ENCODE results near the gene SLC16A12.
"Not testable (repeated sequence)": the region's sequence is repeated elsewhere in the genome, so short reads cannot be mapped to it uniquely, and the experiment has no call there.

Gene SLC16A12

DNA sequence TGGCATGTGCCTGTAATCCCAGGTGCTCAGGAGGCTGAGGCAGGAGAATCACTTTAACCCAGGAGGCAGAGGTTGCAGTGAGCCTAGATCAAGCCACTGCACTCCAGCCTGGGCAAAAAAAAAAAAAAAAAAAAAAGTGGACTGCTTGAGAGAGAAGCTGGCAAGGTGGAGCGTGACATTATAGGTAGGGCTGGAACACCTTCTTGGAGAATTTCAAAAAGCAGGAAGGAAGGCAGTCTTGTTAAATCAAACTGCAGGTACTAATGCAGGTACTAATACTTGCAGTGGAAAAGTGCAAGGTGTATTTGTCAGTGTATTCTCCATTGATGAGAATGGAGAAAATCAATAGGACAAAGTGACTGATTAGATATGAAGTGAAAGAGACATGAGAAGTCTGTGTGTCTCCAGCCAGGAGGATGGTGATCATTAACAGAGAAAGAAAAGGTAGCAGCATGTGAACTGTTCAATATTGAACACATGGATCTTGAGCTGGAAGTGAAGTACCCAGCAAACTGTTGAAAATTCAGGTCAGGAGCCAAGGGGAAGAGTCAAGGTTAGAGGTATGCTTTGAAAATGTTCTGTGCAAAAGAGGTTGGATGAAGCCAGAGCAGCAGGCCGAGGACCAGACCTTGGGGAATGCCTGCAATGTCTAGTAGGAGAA is 12.6 kb upstream of the SLC16A12 start:
- DNase-seq = no peak

DNA sequence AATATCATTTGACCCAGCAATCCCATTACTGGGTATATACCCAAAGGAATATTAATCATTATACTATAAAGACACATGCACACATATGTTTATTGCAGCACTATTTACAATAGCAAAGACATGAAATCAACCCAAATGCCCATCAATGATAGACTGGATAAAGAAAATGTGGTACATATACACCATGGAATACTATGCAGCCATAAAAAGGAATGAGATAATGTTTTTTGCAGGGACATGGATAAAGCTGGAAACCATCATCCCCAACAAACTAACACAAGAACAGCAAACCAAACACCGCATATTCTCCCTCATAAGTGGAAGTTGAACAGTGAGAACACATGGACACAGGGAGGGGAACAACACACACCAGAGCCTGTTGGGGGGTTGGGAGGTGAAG is 11.3 kb upstream of the SLC16A12 start:
- not testable (repeated sequence) for DNase-seq

DNA sequence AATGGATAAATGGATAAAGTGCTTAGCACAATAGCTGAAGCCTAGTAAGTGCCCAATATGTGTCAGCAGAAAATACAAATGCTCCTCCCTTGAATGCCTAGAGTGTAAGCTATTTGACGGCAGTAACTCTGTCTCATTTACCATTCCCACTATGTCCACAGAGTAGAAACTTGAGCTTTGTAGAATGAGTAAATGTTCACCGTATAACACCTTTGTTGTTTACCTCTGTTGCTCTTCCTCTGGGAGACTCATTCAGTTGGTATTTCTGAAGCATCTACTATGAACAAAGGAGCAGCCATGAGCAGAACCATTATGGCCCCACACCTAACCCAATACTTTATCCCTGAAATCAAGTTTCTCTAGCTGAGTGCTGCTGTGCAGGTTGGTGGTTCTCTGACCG is 8.4 kb upstream of the SLC16A12 start:
- DNase-seq = no peak

DNA sequence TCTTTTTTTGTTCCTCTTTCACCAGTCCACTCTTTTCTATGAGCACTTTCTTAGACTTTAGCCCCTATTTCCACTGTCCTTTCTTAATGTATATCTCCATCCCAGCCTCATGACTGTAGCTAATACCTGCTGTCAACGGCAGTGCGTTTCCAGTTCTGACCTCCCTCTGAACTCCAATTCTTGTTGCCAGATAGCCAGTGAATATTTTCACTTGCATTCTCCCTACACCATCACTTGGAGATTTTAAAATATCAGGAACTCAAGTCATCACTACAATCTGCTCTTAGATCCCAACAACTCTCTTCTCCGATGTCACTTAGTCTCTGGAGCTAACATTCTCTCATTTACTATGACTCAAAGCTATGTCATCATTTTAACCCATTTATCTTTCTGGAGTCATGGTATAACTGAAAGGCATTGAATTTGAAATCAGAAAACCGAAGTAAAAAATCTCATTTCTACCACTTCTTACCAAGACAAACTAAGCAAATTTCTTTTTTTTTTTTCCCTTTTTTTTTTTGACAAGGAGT is 5.1 kb upstream of the SLC16A12 start:
- peak in 1 of 3 donors; percentile 9 for DNase-seq

DNA sequence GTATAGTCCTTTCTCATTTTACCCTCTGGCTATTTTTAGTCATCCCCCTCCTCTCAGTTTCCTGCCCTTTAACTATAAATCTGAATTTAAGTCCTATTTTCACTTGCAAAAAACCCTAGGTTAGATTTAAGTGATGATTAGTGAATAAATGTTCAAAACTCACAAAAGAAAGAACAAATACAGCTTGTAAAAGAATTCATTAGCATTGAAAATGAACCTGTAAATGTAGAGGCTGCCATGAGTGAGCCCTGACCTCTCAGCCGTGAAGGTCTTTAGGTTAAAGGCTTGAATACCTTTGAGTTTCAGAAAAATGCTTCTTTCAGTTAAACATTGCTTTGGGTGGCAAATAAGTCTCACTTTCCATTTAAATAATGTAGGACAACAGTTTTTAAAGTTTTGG is 2.0 kb upstream of the SLC16A12 start:
- no peak for DNase-seq

DNA sequence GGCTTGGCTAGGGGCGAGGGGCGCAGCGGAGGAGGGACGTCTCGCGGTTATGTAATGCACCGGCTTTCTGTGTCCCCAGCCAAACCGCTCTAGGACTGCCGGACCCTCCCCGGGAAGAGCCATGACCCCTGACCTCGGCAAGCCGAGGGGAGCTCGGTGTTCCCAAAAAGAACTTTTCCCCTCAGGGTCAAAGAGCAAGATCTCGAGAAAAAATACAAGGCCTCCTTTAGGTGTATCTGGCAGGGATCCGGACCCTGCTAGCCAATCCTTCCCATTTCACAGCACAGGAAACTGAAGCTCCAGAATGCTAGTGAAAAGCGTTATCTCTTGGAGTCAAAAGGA is 590 bp upstream of the SLC16A12 start:
- DNase-seq = no peak

DNA sequence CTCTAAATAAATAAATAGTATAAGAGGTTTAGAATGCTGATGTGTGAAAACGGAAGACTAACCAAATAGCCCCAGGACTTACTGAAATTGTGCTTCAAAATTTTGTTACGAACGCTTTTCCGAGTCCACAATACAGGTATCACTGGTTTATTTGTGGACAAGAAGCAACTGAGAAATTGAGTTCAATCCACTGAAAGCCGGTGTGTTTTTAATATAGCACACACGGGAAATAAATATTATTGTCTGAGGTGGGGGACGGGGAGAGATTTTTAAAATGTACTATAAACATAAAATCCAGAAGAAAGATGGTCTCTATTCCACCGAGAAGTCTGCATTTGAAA is 598 bp downstream of the SLC16A12 start:
- DNase-seq = no peak

DNA sequence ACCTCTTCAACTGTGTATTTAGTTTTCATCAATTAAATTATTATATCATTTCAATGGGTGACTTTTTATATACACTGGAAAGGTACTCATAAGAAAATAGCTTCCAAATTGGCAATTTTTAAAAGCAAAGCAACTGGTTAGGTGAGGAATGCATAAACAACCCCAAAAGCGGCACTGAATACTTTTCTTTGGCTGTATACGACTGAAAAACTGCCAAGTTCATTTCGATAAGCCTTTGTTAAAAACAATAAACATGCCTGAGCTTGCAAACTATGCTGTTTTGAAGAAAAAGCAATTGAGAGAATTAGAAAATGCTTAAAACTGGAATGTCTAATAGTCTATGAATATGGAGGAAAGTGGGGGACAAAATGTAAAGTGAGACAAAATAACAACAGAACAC is 2.9 kb downstream of the SLC16A12 start:
- no peak for DNase-seq

DNA sequence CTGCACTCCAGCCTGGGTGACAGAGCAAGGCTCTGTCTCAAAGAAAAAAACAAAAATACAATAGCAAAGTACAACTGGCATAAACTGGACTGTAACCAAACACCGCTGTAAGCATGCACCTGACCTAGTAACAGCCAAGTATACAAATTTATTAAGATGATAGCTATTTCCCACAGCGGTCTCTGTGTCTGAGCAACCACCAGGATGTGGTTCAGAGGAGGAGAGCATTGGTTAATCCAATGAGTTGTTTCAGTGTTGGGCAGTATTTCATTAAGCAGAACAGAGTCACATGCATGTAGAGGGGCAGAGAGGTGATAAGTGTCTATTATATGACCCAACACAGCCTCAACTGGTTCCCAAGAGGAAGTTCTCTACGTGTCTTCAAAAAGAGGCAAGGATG is 4.0 kb downstream of the SLC16A12 start:
- DNase-seq = no peak

DNA sequence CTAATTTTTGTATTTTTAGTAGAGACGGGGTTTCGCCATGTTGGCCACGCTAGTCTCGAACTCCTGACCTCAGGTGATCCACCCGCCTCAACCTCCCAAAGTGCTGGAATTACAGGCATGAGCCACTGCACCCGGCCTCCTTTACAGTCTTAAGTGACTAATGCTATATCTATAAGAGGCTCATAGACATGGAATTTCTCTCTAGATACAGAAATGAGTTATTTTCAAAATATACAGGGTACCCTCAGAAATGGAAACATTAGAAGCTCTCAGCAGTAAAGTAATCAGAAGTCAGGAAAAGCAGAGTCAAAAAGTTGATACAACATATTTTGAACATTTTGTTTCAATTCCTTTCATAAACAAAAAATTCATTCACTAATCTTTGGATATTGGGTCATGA is 5.7 kb downstream of the SLC16A12 start:
- DNase-seq = not testable (repeated sequence)

DNA sequence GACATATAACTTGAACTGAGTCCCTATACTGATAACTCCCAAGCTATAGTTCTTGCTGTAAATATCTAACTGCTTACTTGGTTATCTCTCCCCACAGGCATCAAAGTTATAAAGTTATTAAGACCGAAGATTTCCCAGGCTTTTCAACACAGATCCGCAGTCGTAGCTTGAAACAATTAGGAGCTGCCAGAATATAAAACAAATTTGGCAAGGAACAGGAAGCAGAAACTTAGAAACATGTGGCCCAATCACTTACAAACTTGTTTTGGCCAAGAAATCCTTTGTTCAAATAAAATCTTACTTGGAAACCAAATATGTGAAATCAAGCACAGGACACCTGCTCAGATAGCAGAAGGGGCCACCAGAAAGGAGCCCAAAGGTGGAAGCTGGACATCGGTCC is 9.0 kb downstream of the SLC16A12 start:
- DNase-seq = no peak

DNA sequence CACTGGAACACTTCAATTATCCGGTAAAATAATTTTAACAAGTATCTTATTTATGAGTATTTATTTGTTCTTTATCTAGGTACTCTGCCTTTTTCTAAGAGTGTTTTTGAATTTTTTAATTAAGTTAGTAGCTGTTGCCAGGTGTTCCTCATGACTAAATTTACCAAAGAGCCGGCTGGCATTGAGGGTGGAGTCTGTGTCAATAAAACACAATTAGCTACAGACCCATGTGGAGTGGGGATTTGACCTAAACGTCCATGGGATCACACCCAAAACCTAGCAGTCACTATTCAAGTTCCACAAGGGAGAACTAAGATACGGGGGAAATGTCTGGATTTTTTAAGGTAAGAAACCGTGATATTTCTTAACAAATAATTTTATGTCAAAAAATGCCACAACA is 9.8 kb downstream of the SLC16A12 start:
- DNase-seq = peak in 1 of 3 donors; percentile 10

DNA sequence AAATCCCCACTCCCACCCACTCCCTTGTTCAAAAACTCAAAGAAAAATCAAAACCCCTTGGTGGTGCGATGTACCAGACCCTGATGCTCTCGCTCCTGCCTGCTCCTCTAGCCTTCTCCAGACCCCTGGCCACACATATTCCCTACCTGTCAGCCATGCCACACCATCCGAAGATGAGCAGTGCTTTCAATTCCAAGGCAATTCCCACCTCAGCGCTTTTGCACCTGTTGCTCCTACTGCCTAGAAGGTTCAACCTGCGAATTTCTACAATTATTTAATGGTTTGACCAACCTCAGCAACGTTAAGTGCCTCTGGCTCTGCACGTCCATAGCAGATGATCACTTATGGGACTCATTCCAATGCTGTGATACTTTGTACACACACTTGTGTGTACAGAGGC is 11.1 kb downstream of the SLC16A12 start:
- peak in 1 of 3 donors; percentile 16 for DNase-seq

DNA sequence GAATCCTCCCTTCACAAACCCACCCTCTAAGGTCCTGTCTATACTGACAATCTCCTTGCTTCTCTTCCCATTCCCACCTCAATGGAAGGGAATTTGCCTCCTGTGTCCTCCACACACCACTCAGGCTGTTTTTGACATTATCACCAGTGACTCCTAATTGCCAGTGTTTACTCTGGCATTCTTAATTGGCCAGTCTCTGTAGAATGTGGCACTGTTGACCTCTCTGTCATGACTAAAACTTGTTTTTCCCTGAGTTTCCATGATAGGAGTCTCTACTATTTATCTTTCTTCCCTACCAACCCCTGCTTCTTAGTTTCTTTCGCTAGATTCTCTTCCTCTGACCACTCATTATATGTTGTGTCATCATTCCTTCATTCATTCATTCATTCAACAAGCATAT is 12.1 kb downstream of the SLC16A12 start:
- DNase-seq = no peak

DNA sequence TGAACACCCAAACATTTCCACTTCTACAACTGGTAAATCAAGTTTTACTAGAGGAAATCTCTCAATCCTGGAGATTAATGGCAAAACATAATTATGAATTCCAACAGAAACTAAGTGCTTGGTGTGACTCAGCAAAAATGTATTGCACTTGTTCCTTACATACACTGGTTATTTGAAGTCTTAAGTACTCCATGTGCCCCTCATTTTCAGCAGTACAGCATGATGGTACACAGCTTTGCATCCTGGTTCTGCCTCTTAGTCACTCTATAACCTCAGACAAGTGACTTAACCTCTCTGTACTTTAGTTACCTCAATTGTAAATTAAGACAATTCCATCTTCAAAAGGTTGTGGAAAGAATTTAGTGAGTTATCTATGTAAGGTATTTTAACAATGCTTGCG is 12.9 kb downstream of the SLC16A12 start:
- DNase-seq = no peak

DNA sequence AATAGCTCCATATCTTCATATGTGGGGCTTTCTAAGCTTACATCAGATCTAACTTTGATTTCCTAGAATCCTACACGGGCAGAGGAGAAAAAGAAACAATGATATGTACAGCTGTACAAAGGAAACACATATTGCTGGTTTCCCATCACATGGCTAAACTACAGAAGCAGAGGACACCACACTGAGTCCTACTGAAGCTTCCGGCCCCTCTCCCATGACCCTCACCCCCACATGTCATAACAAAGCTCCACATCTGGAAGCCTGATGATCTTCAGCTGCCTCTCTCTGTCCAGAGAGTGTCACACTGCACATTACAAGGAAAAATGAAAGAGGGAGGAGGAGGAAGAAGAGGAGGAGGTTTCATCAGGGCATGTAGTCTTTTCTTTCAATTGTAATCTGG is 14.0 kb downstream of the SLC16A12 start:
- no peak for DNase-seq

DNA sequence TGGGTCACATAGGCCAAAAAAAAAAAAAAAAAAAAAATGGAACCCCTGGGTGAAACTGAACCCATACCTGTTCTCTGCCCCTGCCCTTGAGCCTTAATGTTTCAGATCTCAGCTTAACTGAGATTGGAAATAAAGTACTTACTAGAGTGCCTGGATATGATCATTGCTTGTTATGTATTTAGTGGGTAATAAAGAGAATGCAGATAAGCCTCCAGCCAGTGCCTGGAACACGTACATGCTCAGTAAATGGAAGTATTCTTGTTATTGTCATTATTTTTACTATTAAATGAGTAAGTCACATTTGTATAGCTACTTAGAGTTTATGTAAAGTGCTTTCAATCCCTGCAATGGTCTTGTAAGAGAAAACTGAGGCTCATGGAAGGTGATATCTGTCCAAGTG is 14.7 kb downstream of the SLC16A12 start:
- DNase-seq = no peak

DNA sequence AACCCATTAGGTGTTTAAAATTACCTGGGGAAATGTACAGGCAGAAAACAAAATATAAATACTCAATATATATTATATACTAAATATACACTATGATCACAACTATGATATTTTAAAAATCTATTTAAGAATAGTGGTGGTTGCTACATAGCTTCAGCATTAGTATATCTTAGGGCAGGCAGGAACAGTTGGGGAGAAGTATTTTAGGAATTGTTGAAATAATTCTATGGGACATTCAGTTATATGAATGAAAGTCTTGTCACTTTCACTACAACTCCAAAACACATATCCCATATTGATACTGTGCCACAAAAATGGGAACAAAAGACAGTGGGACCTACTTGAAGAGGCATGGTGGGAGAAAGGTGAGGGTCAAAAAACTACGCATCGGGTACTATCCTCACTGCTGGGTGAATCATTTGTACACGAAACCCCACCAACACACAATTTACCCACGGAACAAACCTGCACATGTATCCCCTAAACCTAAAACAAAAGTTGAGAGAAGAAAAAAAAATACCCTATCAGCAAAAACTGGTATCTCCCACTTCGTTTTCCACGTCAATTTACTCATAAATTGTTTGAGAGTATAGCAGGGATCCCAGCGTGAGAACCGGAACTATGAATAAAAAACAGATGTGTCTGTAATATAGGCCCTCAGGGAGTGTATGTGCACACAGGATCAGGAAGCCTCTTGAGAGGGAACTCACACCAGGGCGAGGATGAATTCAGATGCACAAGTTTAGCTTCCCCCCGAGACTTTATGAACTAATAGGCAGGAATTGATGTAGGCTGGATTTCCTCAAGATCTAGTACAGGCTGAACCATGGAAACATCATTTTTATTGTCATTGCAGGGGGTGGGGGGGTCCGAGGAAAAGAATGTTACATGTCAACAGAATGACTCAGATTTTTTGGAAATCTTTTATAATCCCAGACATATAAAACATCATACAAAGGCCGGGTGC is 16.2 kb downstream of the SLC16A12 start:
- DNase-seq = no peak

DNA sequence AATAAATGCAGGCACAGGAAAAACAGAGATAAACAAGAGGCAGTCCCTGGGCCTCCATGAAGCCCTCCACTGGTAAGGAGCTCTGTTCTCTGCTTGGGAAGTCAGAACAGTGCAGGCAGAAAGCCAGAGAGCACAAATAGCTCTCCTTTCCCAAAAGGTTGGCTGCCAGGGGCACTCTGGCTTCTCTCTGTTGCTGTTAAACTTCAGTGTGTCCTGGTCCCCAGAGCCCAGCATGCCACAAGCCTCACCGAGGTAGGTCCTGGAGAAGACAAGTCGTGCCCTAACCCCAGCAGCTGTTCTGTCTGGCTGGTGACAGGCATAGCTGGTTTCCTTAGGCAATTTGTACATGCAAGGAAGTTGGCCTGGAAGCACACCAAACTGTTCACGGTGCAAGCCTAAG is 17.3 kb downstream of the SLC16A12 start:
- no peak for DNase-seq

DNA sequence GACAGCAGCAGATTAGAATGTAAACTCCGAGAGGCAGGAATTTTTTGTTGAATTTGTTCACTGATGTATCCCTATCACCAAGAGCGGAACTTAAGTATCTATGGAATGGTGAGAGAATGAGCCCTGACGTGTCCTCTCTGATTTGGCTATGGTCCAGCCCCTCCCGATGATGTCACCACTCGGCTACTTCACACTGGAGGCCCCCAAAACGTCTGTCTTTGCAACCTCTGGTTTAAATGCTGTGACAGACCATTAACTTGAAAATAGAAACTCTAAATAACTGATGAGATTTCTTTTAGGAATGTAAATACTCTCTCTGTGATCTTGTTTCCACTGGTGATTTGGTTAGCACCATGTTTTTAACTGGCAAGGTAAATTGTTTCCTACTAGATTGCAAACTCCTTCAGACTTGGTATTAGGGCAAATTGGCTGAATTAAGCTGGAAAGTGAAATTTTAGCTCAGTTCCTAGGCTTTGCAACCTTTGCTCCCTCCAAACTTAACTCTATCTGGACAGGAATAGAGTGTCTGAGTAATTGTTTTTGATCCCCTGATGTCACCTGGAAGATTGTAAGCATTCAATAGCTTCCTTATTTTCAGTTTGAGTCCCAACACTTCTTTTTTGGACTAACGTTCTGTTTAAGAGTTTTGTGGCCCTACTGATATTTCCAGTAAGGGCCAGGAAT is 19.1 kb downstream of the SLC16A12 start:
- no peak for DNase-seq

DNA sequence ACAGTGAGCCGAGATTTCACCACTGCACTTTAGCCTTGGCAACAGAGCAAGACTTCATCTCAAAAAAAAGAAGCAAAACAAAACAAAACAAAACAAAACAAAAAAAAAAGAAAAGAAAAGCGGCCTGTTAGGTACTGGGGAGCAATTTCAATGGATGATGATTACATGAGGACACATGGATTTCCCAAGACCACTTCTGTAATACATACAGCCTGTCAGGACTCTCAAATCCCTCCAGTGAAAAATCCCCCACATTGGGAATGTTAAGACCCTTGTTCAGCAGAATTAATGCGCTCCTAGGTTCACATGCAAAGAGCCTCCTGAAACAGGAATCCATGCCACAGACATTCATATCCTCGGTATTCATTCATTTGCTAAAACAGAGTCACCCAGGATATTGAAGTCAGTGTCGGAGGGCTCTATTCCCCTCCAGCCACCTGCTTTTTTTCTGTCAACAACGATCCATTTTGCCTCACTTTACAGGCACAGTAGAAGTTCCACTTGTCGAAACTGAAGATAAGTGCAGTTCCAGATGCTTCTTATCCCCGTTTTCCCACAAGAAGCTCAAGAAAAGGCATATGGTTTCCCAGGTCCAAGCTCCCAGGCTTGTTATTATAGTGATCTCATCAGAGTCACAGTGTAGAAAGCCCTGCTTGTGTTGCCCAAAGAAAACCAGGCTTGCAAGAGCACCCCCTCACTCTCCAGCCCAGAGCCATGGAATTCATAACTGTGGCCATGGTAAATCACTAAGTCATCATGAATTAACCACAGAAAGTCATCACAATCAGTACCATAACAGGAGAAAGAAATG is 20.2 kb downstream of the SLC16A12 start:
- DNase-seq = no peak

DNA sequence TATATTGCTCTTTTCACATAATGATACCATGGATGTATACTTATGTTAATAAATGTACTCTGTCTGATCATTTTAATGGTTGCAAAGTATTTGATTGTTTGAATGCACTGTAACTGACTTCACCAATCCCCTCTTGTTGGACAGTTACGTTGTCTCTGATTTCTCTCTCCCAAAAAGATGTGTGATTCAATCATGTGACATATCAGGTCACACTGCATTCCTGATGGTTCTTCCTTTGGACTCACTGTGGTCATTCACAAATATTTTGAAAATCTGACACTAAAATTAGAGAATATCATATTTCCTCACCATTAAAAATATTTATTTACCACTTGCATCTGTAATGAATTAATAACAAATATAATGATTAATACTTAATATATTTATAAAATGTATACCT is 22.2 kb downstream of the SLC16A12 start:
- DNase-seq = no peak

Data from suppressor macrophage treated with lipopolysaccharide for 1 hour (primary cell).